ENCODE results near the gene KCNK10.

GRCh38 chr14:88323523-88324199 lies 592 bp upstream of the KCNK10 start:
- peak; percentile 69 for TF ChIP-seq EZH2 (IDR thresholded peaks at IDR 0.05; ENCODE audit: insufficient read depth, poor library complexity, severe bottlenecking)
- no peak for TF ChIP-seq EZH2phosphoT487 (IDR thresholded peaks at IDR 0.05; ENCODE audit: insufficient read depth, low read depth)

Measured in GM23248 (cell line).